Activated CD4-positive, alpha-beta T cell treated with anti-CD3 and anti-CD28 coated beads, Interleukin-2, amount 50 U/mL, for 4 hours (primary cell): ENCODE data around the gene MS4A15.

ENCODE experiments used
- DNase-seq, 2 experiments: peaks; one replicate each; pipeline ENCODE4 v3.0.0-alpha.2; 2020

MS4A15 gene

DNA sequence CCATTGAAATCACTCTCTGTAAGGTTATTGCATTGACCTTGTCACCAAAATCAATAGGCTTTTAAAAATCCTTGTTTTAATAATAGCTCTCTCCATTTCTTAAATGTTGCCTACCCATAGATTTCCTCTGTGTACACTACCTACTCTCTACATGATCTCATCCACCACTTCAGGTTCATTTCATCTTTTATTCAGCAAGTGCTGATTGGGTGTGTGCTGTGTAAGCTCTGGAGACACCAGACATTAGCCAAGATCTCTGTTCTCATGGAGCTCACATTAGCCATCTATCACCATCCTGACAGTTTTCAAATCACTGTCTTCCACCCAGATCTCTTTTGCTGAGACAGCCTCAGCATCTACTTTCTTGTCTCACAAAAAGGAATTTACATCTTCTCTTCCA, 24.1 kb downstream of the MS4A15 start:
- DNase-seq: no peak

DNA sequence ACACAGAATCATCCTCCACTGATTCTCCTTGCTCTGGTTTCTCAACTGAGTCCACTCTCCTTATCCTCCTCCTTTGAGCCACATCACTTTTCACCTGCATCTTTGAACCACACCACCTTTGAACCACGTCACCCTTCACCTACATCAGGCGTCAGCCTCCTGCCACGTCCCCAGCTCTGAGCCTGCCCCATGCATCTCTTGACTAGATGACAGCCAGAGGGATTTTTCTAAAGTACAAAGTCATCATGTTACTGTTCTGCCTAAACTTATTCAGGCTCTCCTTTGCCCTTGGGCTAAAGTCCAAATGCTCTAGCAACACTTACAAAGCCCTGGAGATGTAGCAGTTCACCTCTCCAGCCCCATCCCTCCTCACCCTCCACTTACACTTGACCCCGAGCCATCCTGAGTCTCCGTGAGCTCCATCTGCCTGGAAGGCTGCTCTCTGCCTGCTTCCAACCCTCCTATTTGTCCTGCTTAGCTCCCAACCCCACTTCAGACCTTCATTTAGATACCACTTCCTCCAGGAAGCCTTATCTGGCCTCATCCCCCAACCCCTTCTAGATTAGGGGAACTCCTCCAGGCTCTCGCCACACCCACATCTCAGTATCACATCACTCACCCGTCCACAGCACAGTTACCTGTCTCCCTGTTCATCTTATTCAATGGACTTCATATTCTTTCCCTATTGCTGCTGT, 24.8 kb downstream of the MS4A15 start:
- no peak for DNase-seq

DNA sequence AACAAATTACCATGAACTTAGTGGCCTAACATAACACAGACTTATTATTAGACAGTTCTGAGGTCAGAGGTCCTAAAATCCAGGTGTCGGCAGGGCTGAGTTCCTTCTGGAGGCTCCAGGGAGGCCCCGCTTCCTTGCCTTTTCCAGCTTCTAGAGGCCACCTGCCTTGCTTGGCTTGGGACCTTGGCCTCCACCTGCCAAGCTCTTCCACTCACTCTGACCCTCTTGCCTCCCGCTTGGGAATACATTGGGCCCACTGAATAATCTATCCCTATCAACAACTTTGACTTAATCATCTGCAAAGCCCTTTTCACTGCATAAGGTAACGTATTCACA, 25.3 kb downstream of the MS4A15 start:
- DNase-seq: no peak

DNA sequence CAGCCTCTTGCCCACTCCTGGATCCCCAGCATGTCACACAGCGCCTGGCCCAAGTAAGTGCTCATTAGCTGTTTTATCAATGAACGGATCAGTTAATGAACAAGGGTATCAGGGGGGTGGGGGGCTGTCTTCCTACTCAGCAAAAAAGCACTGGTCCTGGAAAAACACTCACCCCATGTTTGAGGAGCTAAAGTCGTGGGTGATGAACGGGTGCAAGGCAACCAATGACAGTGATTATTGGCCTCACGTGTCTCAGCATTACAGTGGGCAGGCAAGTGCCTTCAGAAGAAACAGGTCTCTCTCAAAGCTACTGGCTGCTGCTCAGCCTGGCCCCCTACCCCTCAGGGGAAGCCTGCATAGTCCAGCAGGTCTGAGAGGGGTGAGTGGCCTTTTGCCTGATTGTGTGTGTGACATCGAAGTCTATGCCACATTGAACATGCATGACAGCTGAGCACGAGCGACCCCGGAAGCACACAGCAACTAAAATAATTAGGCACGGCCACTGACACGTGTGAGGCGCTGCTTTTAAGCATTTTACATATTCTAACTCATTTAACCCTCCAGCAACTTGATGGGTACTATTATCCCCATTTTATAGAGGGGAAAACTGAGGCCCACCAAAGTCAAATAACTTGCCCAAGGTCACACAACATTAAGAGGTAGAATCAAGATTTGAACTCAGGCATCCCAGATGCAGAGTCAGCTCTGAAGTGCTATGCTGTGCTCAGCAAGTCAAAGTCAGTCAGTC, 25.9 kb downstream of the MS4A15 start:
- no peak for DNase-seq

DNA sequence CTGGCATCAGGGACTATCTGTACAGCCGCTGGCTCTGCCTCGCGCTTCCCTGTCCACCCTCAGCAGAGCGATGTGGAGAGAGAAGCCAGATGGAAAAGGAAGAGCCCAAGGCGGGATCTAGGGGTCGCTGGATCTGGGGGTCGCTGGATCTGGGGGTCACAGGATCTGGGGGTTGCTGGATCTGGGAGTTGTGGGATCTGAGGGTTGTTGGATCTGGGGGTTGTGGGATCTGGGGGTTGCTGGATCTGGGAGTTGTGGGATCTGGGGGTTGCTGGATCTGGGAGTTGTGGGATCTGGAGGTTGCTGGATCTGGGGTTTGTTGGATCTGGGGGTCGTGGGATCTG, 26.4 kb downstream of the MS4A15 start:
- no peak for DNase-seq

DNA sequence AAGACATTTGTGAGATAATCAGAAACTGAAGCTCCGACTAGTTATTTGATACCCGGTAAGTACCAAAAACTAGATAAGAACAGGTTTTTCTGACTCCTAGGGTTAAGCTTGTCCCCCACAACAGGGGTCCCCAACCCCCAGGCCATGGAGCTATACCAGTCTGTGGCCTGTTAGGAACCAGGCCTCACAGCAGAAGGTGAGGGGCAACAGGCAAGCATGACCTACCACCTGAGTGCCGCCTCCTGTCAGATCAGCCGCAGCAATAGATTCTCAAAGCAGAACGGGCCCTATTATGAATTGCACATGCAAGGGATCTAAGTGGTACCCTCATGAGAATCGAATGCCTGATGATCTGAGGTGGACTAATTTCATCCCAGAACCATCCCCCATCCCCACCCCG, 27.2 kb downstream of the MS4A15 start:
- DNase-seq: no peak

DNA sequence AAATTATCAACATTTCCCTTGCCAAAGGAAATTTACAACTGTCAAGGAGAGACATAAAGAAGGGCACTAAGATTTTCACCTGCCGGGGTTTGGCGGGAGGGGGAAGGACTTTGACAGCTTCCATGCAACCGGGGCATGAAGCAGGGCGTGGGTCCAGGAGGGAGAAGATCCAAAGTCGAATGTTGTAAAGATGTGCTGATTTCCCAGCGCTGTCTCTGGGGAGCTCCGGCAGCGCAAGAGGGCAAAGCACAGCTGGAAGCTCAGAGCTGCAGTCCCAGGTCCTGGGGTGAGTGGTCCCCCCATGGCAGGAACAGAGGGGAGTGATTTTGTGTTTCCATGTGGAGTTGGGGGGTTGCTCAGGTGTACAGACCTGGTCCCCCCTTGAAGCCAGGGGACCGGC, 28.5 kb downstream of the MS4A15 start, which contains the start of gene MS4A10:
TSS of gene MS4A10 (plus strand) at position 198 of the 400 bp plus-strand sequence. CDS start 5,003 bp downstream, outside the sequence.
- DNase-seq: no peak

DNA sequence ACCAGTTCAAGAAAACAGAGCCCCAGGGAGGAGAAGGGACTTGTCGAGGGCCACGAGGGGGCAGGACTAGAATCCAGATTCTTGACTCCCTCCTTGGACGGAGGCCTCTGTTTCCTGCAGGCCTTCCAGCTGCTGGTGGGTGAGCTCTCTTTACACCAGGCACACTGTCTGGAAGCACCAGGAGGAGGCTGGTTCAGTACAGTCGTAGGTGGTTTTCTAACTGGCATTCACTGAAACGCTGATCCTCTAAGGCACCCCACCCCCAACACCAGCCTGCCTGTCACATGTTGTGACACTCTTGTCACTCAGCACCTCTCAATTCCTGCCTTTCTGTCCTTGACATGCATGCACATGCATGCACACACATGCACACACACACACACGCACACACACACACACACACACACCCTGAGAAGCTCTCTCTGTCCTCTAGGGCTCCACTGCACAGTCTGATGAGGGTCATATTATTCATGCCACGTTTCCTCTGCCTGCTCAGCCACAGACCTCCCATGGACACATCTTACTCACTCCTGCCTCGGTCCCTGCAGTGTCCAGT, 29.2 kb downstream of the MS4A15 start:
- DNase-seq: no peak

DNA sequence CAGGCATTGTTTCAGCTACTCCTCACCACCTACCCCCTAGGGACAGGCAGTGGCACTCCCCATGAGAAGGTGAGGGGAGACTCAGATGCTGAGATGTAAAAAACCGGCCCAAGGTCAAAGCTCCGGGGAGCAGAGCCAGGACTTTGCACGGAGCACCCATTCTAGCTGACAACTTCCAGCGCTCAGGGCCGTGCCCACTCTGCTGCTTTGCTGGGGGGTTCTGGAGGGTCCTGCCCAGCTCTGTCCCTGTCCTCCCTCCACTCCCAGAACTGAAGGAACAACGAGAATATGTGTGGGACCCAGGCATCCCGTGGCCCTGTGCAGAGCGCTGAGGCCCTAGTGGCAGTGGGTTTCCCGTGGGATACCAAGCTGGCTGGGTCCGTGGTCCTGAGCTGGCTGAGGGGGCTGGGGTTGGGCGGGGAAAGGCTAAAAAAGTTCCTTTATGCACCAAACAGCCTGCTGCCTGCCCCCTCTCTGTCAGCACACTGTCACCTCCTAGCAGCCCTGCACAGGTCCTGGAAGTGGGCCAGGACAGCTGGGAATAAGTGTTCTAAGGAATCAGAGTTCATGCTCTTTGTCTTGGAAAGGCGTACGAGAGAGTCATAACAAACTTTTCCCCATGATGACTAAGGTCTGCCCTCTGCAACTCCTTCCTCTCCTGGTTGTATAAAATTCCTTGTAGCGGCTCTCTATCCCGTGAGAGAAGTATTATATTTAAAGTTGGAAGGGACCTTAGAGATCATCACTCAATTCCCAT, 30.3 kb downstream of the MS4A15 start:
- DNase-seq: no peak

DNA sequence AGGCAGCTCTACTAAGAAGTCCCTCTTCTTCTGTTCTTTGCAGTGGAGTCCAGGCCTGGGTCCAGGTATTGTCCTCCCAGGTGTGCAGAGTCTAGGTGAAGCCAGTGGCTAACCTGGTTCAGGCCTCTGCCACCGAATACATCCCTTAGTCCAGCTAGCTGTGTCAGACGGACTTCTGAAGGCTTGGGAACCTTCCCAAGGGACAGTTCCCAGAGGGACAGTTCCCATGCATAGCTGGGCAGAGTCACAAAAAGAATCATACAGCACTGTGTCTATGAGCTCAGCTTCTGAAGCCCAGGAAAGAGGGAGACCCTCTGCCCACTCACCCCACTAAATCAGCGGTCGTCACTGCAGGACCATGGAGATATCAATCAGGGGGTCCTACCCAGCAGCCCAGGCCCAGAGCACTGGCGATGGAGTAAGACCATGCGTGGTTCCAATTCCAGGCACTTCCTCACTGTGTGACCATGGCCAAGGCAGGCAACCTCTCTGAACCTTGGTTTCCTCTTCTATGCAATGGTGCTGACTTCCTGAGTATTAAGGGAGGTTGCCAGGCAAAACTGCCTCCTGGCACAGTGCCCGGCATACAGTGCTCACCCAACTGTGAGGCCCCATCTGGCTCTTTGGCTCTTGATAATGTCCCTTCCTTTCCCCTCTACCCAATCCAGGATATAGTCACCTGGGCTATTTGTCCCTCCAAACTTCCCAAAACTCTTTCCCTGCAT, 31.9 kb downstream of the MS4A15 start:
- DNase-seq: no peak

DNA sequence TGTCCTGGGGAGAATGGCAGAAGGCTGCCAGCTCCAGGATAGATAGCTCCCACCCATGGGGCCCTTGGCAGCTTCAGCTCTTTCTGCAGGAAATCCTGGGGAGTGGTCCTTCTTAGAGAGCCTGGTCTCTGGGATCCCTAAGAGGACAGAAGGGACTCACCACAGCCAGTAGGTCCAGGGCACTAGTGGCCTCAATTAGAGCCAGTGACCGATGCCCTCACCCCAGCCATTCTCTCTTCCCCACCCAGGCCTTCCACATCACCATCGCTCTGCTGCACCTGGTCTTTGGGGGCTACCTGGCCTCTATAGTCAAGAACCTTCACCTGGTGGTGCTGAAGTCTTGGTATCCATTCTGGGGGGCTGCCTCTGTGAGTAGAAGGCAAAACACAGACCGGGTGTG, 34.1 kb downstream of the MS4A15 start:
- DNase-seq: no peak

DNA sequence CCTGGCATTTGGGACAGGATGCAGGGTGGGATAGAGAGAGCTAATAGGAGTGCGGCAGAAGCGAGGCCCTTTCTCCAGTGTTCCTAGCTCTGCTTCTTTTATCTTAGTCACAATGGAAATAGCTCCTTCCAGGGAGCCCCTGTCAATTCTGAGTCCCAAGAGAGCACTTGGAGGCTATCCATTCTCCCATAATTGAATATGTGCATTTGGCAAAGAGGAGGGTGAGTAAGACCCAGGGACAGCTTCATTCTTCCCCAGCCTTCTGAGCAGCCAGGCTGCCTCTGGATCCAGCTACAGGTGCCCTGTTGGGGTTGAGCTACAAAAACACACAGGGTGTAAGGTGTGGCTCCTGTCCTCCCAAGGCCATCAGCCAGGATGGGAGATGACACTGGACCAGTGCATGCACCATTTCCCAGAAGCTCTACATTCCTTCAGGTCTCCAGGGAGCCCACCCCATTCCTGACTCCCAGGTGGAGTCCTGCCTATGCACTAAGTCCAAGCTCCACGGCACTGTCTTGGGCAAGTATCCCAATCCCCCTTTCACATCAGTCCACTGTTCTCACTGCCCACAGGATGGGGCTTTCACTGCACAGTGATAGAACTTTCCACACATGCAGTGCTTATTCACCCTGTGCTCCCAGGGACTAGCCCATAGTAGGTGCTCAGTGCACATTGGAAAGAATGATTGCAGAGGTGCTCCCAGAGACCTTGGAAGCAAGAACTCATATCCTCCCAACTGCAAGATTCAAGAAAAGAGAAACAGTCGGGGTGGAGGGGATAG, 34.7 kb downstream of the MS4A15 start:
- no peak for DNase-seq

DNA sequence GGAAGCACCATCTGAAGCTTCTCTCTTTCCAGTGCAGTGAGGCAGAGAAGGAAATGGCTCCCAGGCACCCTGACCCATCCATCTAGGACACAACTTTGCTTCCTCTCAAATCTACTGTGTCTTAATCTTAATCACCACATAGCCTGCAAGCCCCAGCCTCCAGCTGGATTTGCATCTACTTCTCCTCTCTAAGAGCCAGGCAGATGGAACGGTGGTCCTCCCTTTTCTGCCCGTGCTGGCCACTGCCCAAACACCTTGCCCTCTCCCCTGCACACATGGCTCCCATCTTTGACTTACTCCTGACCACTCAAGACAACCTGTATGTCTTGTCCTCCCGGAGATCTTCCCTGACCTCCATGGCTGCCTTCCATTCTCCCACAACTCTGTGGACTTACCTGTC, 35.9 kb downstream of the MS4A15 start:
- DNase-seq: no peak

DNA sequence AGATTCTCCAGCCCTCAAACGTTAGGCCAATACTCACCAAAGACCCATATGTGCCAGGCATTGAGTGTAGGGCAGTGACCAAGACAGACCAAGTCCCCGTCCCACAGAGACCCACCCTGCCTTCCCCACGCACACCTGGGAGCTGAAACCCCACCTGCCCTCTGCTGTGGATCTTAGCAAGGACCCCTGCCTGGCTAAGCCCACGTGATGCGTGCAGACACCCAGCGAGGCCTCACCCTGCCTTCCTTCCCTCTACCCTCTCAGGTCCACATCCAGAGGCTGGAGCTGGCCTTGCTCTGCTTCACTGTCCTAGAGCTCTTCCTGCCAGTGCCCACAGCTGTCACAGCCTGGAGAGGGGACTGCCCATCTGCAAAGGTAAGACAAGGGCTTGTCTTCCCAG, 38.6 kb downstream of the MS4A15 start:
- DNase-seq: no peak

DNA sequence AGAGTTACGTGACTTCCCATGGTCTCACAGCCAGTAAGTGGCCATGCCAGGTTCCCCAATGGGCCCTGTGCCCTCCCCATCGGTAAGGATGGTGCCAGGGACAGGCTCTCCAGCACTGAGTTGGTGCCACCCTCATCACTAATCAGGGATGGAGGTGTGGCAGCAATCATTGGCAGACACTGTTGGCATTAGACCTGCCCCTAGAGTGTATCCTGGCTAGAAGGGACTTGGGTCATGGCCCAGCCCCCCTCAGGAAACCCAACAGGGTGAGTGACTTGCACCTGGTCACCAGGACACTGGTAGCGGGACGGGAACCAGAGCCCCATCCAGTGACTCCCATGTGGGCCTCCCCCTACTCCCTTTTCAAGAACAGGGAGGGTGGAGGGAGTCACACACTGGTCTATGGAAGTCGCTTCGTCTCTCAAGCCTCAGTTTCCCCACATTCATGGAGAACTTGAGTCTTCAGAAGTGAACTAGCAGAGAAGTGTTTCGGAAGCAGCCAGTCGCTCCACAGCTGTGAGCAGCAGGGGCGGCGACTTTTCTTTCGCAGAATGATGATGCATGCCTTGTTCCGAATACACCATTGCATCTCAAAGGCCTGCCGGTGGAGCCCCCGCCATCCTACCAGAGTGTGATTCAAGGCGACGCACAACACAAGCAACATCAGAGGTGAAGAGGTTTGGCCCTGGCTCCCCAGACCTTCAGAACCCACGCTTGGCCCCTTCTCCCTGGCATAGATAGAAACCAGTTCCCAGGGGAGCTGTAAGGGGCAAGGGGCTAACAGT, 41.4 kb downstream of the MS4A15 start:
- no peak for DNase-seq

DNA sequence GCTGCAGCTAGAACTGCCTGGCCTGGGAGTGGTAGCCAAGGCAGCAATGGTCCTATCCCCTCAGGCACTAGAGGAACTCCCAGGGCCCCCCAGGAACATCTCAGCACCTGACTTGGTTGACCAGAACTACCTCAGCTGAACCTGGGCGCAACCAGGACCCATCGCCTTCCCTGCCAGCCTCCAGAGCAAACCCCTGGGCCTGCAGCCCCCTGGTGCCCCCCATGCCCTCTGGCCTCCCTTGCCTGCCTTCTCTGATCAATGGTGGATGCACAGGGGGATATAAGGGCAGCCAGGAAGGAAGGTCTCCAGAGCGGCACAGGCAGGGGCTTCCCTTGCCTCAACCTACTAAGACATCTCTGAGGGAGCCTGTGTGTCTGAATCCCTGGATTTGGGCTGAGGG, 42.0 kb downstream of the MS4A15 start:
- DNase-seq: no peak

DNA sequence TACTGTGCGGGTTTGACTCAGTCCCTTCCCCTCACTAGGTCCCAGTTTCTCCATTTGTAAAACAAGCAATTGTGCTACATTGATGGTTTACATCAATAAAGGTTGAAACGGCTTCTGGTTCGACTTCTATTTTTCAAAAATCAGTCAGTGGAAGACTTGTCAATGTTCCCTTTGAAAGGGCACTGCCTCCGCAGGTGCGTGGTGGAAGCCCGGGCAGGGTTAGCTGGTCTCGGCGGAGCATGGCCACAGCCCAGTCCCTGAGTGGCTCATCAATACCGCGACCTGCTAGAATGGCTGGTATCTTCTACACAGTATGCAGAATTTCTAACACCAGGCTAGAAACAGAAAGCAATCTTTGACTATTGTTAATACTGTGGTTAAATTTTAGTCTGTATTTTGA, 44.5 kb downstream of the MS4A15 start:
- no peak for DNase-seq

DNA sequence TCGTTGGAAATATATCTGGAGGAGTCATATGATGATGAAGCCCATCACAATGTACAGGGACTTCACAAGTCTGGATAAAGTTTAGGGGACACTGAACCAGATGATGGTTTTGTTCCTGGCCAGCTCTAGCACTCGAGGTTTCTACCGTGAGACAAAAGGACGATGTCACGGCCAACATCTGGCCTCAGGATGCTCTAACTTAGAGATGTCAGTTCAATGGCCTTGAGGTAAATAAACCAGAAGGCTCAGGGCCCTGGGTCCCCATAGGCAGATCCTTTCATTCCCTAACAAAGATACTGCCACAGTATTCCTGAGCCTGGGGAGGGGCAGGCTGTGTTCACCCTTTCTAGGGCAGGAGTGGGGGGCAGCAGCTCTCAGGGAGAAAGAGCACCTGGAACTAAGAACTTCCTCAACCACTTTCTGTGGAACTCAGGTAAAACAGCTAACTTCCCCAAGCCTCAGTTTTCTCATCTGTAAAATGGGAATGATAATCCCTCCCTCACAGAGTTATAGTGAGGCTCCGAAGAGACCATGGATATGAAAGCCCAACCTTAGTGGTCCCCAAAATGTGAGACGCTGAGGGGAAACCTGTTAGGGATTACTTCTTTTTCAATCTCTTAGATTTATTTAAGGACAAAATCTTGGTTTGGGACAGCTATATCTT, 46.7 kb downstream of the MS4A15 start:
- DNase-seq: no peak

DNA sequence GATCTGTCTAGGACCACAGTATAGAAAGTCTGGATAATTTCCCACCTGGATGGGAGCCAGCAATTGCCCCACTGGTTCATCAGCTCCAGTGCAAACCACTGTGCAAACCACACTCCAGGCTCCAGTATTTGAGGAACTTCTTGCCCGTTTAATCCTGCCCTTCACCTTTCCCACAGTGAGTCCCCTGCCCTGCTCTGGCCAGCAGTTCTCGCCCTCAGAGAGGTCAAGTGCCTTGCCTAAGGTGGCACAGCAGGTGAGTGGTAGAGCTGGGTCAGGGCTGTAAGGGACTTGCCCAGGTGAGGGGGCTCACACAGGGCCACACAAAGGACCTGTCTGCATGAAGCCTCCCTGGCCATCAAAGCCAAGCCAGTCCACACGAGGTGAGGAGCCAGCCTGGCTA, 52.6 kb downstream of the MS4A15 start:
- DNase-seq: no peak

DNA sequence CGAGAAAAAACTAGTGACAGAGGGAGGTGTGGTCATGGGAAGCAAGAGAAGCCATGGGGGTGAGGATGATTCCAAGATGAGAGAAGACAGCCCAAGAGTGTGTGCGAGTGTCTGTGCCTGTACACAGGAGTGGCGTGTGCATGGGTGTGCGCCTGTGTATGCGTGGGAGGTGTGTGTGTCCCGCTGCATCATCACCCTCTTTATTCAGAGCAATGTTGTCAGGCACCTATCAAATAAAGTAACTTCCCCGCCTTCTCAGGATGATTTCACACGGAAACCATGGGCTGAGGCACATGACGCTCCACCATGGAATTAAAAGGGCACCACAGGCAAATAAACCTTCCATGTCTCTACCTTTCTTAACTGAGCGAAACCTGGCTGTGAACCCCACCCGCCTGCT, 53.0 kb downstream of the MS4A15 start:
- no peak for DNase-seq

DNA sequence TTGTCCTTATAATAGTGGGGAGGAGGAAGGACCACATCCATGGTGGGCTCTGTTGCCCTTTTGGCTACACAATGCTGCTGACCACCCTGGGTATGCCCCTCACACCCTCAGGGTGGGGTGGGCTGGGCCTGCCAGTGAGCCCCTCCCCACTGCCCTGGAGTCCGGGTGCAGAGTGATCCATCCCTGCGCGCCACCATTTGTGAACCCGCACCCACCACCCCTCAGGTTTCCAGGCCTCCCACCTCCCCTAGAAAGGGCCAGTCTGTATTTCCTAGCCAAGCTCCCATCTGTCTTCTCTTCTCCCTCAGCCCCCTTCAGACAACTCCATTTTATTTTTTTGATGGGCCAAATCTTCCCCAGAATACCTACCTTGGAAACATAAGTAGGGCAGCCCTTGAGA, 53.5 kb downstream of the MS4A15 start:
- no peak for DNase-seq
